ENCODE measurements around the gene CLRN3.

CLRN3 gene

GRCh38 chr10:127903789-127904188, 11.0 kb upstream of the CLRN3 start:
- ATAC-seq: no peak
- TF ChIP-seq, protein P1, sequence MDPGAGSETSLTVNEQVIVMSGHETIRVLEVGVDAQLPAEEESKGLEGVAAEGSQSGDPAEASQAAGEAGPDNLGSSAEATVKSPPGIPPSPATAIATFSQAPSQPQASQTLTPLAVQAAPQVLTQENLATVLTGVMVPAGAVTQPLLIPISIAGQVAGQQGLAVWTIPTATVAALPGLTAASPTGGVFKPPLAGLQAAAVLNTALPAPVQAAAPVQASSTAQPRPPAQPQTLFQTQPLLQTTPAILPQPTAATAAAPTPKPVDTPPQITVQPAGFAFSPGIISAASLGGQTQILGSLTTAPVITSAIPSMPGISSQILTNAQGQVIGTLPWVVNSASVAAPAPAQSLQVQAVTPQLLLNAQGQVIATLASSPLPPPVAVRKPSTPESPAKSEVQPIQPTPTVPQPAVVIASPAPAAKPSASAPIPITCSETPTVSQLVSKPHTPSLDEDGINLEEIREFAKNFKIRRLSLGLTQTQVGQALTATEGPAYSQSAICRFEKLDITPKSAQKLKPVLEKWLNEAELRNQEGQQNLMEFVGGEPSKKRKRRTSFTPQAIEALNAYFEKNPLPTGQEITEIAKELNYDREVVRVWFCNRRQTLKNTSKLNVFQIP (CRISPR knock-in tag; IDR thresholded peaks at IDR 0.05; ENCODE audit: borderline replicate concordance, low read depth): no peak
- no peak for TF ChIP-seq ZFP3 (CRISPR knock-in tag; IDR thresholded peaks at IDR 0.05)
- TF ChIP-seq ISL1 (CRISPR knock-in tag; IDR thresholded peaks at IDR 0.05): no peak
- no peak for TF ChIP-seq ZNF70 (CRISPR knock-in tag; IDR thresholded peaks at IDR 0.05)
- TF ChIP-seq GLIS3 (CRISPR knock-in tag; IDR thresholded peaks at IDR 0.05): no peak
- TF ChIP-seq ZFP30 (CRISPR knock-in tag; IDR thresholded peaks at IDR 0.05): no peak
- no peak for TF ChIP-seq ZC3H10 (CRISPR knock-in tag; IDR thresholded peaks at IDR 0.05)
- no peak for TF ChIP-seq ZNF8 (CRISPR knock-in tag; IDR thresholded peaks at IDR 0.05)
- TF ChIP-seq ESRRG (CRISPR knock-in tag; IDR thresholded peaks at IDR 0.05): no peak
- no peak for TF ChIP-seq ARNTL (CRISPR knock-in tag; IDR thresholded peaks at IDR 0.05; ENCODE audit: borderline replicate concordance, low read depth)
- no peak for TF ChIP-seq ZNF565 (CRISPR knock-in tag; conservative IDR thresholded peaks at IDR 0.05; ENCODE audit: low read depth)

DNA sequence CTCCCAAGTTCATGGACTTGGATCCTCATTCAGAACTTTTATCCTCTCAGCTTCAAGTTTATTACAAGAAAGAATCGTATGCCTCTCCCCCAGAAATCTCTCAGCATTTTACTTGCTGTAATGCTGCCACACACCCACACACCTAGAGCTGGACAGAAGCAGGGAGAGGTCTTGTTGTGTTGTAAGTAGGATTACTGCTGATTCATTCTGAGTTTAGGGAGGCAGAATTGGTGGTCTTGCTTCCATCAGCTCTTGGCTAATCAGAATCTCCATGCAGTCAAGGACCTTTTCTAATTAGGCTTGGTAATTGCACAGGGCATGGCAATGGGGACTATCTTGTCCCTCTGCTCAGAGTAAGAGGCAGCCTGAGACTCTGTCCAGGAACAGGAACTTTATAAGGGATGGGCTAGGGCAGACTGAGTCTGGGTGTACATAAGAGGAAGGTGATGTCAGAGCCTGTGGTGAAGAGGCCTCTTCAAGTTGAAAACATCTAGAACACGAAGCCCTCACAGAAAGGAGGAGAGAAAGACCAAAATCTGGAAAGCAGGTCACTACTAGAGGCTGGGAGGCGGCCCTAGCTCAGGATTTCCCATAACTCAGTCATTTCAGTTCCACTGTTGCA, 7.1 kb upstream of the CLRN3 start:
- ATAC-seq: no peak
- TF ChIP-seq TCF4 (CRISPR knock-in tag; IDR thresholded peaks at IDR 0.05; ENCODE audit: borderline replicate concordance): no peak

- no peak for ATAC-seq
- no peak for TF ChIP-seq ZNF70 (CRISPR knock-in tag; IDR thresholded peaks at IDR 0.05)
- TF ChIP-seq GLIS3 (CRISPR knock-in tag; IDR thresholded peaks at IDR 0.05): no peak
- TF ChIP-seq ISL1 (CRISPR knock-in tag; IDR thresholded peaks at IDR 0.05): no peak
- TF ChIP-seq, protein P2, sequence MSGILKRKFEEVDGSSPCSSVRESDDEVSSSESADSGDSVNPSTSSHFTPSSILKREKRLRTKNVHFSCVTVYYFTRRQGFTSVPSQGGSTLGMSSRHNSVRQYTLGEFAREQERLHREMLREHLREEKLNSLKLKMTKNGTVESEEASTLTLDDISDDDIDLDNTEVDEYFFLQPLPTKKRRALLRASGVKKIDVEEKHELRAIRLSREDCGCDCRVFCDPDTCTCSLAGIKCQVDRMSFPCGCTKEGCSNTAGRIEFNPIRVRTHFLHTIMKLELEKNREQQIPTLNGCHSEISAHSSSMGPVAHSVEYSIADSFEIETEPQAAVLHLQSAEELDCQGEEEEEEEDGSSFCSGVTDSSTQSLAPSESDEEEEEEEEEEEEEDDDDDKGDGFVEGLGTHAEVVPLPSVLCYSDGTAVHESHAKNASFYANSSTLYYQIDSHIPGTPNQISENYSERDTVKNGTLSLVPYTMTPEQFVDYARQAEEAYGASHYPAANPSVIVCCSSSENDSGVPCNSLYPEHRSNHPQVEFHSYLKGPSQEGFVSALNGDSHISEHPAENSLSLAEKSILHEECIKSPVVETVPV (CRISPR knock-in tag; IDR thresholded peaks at IDR 0.05): no peak
- TF ChIP-seq TOX (CRISPR knock-in tag; IDR thresholded peaks at IDR 0.05; ENCODE audit: borderline replicate concordance): no peak
- TF ChIP-seq RARB (CRISPR knock-in tag; IDR thresholded peaks at IDR 0.05): no peak
- no peak for TF ChIP-seq TCF4 (CRISPR knock-in tag; IDR thresholded peaks at IDR 0.05; ENCODE audit: borderline replicate concordance)
- no peak for TF ChIP-seq BACH2 (CRISPR knock-in tag; IDR thresholded peaks at IDR 0.05; ENCODE audit: borderline replicate concordance)
- TF ChIP-seq ZFP3 (CRISPR knock-in tag; IDR thresholded peaks at IDR 0.05): no peak
- TF ChIP-seq ESRRG (CRISPR knock-in tag; IDR thresholded peaks at IDR 0.05): no peak
- no peak for TF ChIP-seq ZNF565 (CRISPR knock-in tag; conservative IDR thresholded peaks at IDR 0.05; ENCODE audit: low read depth)
- no peak for TF ChIP-seq PATZ1 (CRISPR knock-in tag; IDR thresholded peaks at IDR 0.05; ENCODE audit: borderline replicate concordance)
Measured at GRCh38 chr10:127897177-127897576, 4.4 kb upstream of the CLRN3 start.

GRCh38 chr10:127896590-127896989, 3.8 kb upstream of the CLRN3 start:
- no peak for ATAC-seq
- TF ChIP-seq ZC3H10 (CRISPR knock-in tag; IDR thresholded peaks at IDR 0.05) (no peak), ESRRG (CRISPR knock-in tag; IDR thresholded peaks at IDR 0.05) (no peak), ZNF8 (CRISPR knock-in tag; IDR thresholded peaks at IDR 0.05) (no peak), ARNTL (CRISPR knock-in tag; IDR thresholded peaks at IDR 0.05; ENCODE audit: borderline replicate concordance, low read depth) (no peak), ISL1 (CRISPR knock-in tag; IDR thresholded peaks at IDR 0.05) (no peak)

DNA sequence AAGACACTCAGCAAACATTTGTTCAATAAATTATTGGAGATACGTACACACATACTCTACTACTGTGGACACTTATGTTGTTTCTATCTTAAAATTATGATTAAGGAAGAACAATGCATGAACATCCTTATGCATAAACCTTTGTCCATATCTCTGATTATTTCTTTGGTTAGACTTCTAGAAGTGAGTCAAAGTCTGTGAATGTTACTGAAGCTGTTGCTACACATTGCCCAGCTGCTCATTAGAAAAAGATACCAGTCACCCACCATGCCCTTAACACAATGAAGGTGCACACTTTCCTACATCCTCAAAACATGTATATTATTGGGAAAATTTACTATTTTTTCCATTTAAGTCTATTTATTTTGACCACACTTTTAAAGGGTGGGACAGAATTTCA, 1.4 kb upstream of the CLRN3 start:
- no peak for ATAC-seq
- TF ChIP-seq ZC3H10 (CRISPR knock-in tag; IDR thresholded peaks at IDR 0.05): no peak
- no peak for TF ChIP-seq OSR1 (CRISPR knock-in tag; IDR thresholded peaks at IDR 0.05)
- TF ChIP-seq RARB (CRISPR knock-in tag; IDR thresholded peaks at IDR 0.05): no peak
- TF ChIP-seq TOX (CRISPR knock-in tag; IDR thresholded peaks at IDR 0.05; ENCODE audit: borderline replicate concordance): no peak
- no peak for TF ChIP-seq ZNF70 (CRISPR knock-in tag; IDR thresholded peaks at IDR 0.05)
- no peak for TF ChIP-seq ZNF565 (CRISPR knock-in tag; conservative IDR thresholded peaks at IDR 0.05; ENCODE audit: low read depth)
- no peak for TF ChIP-seq CREB5 (CRISPR knock-in tag; IDR thresholded peaks at IDR 0.05; ENCODE audit: low read depth)
- no peak for TF ChIP-seq SNAI2 (CRISPR knock-in tag; IDR thresholded peaks at IDR 0.05)
- TF ChIP-seq, protein P2 (CRISPR knock-in tag; IDR thresholded peaks at IDR 0.05): no peak
- TF ChIP-seq, protein P3, sequence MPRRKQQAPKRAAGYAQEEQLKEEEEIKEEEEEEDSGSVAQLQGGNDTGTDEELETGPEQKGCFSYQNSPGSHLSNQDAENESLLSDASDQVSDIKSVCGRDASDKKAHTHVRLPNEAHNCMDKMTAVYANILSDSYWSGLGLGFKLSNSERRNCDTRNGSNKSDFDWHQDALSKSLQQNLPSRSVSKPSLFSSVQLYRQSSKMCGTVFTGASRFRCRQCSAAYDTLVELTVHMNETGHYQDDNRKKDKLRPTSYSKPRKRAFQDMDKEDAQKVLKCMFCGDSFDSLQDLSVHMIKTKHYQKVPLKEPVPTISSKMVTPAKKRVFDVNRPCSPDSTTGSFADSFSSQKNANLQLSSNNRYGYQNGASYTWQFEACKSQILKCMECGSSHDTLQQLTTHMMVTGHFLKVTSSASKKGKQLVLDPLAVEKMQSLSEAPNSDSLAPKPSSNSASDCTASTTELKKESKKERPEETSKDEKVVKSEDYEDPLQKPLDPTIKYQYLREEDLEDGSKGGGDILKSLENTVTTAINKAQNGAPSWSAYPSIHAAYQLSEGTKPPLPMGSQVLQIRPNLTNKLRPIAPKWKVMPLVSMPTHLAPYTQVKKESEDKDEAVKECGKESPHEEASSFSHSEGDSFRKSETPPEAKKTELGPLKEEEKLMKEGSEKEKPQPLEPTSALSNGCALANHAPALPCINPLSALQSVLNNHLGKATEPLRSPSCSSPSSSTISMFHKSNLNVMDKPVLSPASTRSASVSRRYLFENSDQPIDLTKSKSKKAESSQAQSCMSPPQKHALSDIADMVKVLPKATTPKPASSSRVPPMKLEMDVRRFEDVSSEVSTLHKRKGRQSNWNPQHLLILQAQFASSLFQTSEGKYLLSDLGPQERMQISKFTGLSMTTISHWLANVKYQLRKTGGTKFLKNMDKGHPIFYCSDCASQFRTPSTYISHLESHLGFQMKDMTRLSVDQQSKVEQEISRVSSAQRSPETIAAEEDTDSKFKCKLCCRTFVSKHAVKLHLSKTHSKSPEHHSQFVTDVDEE (CRISPR knock-in tag; IDR thresholded peaks at IDR 0.05): no peak
- no peak for TF ChIP-seq TCF4 (CRISPR knock-in tag; IDR thresholded peaks at IDR 0.05; ENCODE audit: borderline replicate concordance)
- TF ChIP-seq GLIS3 (CRISPR knock-in tag; IDR thresholded peaks at IDR 0.05): no peak
- TF ChIP-seq BACH2 (CRISPR knock-in tag; IDR thresholded peaks at IDR 0.05; ENCODE audit: borderline replicate concordance): no peak
- TF ChIP-seq ZNF8 (CRISPR knock-in tag; IDR thresholded peaks at IDR 0.05): no peak
- no peak for TF ChIP-seq ISL1 (CRISPR knock-in tag; IDR thresholded peaks at IDR 0.05)
